ENCODE results near the gene NPM3. TPM values are rescaled to one million over a fixed set of nuclear protein-coding genes. Genes with fewer than 3 reads are reported as not detected.

The NPM3 gene
- total RNA-seq, 1 experiment from 2014 or later: 260 TPM

GRCh38 chr10:101818119-101818871 is 35.0 kb upstream of the NPM3 start, which contains the start of gene OGA (continued):
- TF ChIP-seq, protein P1, sequence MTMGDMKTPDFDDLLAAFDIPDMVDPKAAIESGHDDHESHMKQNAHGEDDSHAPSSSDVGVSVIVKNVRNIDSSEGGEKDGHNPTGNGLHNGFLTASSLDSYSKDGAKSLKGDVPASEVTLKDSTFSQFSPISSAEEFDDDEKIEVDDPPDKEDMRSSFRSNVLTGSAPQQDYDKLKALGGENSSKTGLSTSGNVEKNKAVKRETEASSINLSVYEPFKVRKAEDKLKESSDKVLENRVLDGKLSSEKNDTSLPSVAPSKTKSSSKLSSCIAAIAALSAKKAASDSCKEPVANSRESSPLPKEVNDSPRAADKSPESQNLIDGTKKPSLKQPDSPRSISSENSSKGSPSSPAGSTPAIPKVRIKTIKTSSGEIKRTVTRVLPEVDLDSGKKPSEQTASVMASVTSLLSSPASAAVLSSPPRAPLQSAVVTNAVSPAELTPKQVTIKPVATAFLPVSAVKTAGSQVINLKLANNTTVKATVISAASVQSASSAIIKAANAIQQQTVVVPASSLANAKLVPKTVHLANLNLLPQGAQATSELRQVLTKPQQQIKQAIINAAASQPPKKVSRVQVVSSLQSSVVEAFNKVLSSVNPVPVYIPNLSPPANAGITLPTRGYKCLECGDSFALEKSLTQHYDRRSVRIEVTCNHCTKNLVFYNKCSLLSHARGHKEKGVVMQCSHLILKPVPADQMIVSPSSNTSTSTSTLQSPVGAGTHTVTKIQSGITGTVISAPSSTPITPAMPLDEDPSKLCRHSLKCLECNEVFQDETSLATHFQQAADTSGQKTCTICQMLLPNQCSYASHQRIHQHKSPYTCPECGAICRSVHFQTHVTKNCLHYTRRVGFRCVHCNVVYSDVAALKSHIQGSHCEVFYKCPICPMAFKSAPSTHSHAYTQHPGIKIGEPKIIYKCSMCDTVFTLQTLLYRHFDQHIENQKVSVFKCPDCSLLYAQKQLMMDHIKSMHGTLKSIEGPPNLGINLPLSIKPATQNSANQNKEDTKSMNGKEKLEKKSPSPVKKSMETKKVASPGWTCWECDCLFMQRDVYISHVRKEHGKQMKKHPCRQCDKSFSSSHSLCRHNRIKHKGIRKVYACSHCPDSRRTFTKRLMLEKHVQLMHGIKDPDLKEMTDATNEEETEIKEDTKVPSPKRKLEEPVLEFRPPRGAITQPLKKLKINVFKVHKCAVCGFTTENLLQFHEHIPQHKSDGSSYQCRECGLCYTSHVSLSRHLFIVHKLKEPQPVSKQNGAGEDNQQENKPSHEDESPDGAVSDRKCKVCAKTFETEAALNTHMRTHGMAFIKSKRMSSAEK (CRISPR knock-in tag; IDR thresholded peaks at IDR 0.05; ENCODE audit: borderline replicate concordance): peak; percentile 47; the same call in 1 of the 2 replicates
- TF ChIP-seq, protein P2, sequence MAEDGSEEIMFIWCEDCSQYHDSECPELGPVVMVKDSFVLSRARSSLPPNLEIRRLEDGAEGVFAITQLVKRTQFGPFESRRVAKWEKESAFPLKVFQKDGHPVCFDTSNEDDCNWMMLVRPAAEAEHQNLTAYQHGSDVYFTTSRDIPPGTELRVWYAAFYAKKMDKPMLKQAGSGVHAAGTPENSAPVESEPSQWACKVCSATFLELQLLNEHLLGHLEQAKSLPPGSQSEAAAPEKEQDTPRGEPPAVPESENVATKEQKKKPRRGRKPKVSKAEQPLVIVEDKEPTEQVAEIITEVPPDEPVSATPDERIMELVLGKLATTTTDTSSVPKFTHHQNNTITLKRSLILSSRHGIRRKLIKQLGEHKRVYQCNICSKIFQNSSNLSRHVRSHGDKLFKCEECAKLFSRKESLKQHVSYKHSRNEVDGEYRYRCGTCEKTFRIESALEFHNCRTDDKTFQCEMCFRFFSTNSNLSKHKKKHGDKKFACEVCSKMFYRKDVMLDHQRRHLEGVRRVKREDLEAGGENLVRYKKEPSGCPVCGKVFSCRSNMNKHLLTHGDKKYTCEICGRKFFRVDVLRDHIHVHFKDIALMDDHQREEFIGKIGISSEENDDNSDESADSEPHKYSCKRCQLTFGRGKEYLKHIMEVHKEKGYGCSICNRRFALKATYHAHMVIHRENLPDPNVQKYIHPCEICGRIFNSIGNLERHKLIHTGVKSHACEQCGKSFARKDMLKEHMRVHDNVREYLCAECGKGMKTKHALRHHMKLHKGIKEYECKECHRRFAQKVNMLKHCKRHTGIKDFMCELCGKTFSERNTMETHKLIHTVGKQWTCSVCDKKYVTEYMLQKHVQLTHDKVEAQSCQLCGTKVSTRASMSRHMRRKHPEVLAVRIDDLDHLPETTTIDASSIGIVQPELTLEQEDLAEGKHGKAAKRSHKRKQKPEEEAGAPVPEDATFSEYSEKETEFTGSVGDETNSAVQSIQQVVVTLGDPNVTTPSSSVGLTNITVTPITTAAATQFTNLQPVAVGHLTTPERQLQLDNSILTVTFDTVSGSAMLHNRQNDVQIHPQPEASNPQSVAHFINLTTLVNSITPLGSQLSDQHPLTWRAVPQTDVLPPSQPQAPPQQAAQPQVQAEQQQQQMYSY (CRISPR knock-in tag; IDR thresholded peaks at IDR 0.05): no peak
- no peak for TF ChIP-seq FOXJ3 (CRISPR knock-in tag; IDR thresholded peaks at IDR 0.05; ENCODE audit: borderline replicate concordance)
- TF ChIP-seq CBFB (CRISPR knock-in tag; IDR thresholded peaks at IDR 0.05; ENCODE audit: low read depth): no peak
- 0 out of 2 replicates have a peak, but pooled peaks have one; percentile 3 for TF ChIP-seq ZNF317 (CRISPR knock-in tag; IDR thresholded peaks at IDR 0.05; ENCODE audit: borderline replicate concordance, low read depth)
- TF ChIP-seq NFYB (CRISPR knock-in tag; conservative IDR thresholded peaks at IDR 0.05; ENCODE audit: low read depth): 0 out of 2 replicates have a peak, but pooled peaks have one; percentile 22
- TF ChIP-seq, protein P3, sequence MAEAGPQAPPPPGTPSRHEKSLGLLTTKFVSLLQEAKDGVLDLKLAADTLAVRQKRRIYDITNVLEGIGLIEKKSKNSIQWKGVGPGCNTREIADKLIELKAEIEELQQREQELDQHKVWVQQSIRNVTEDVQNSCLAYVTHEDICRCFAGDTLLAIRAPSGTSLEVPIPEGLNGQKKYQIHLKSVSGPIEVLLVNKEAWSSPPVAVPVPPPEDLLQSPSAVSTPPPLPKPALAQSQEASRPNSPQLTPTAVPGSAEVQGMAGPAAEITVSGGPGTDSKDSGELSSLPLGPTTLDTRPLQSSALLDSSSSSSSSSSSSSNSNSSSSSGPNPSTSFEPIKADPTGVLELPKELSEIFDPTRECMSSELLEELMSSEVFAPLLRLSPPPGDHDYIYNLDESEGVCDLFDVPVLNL (CRISPR knock-in tag; IDR thresholded peaks at IDR 0.05; ENCODE audit: borderline replicate concordance, low read depth): no peak
- 0 out of 2 replicates have a peak, but pooled peaks have one; percentile 33 for TF ChIP-seq TEAD4 (CRISPR knock-in tag; IDR thresholded peaks at IDR 0.05)
- no peak for TF ChIP-seq GTF2I (CRISPR knock-in tag; conservative IDR thresholded peaks at IDR 0.05)
- TF ChIP-seq FOXK1 (CRISPR knock-in tag; IDR thresholded peaks at IDR 0.05): peak; percentile 96
- peak; percentile 94 for TF ChIP-seq FOXP1 (CRISPR knock-in tag; IDR thresholded peaks at IDR 0.05; ENCODE audit: borderline replicate concordance)
- TF ChIP-seq KAT7 (CRISPR knock-in tag; IDR thresholded peaks at IDR 0.05; ENCODE audit: borderline replicate concordance): no peak
- no peak for TF ChIP-seq PREB (CRISPR knock-in tag; IDR thresholded peaks at IDR 0.05; ENCODE audit: borderline replicate concordance)
- TF ChIP-seq GRHL2 (CRISPR knock-in tag; IDR thresholded peaks at IDR 0.05; ENCODE audit: insufficient replicate concordance, severe bottlenecking): no peak
- peak; percentile 58; the same call in 1 of the 2 replicates for TF ChIP-seq CREB1 (CRISPR knock-in tag; IDR thresholded peaks at IDR 0.05)
